Ovary (tissue), 3 donors: ENCODE data around the gene PTPRK.

Experiments used
- EP300 ChIP-seq: sonication (generic); formaldehyde crosslinking; IDR thresholded peaks from one replicate; pipeline ENCODE4 v1.6.1; 2017; ENCODE audit warnings: antibody characterized with exemption
- POLR2A ChIP-seq: fragments of 450-650 bp; IDR thresholded peaks from one replicate; pipeline ENCODE4 v1.6.1; 2017; ENCODE audit warnings: antibody characterized with exemption, mild to moderate bottlenecking, moderate library complexity
- TF ChIP-seq, protein P1 (sequence below), 3 donors: fragments of 450-650 bp in 2 of 3; fragments of 200-600 bp in 1 of 3; IDR thresholded peaks; one replicate each; pipeline versions ENCODE4 v1.5.1 to v1.8.0; 2016 to 2022; ENCODE audit warnings: antibody characterized with exemption in 3 of 3, mild to moderate bottlenecking in 1 of 3
- donor health status: DM: no; HTN: no; CAD: no.

DNA sequence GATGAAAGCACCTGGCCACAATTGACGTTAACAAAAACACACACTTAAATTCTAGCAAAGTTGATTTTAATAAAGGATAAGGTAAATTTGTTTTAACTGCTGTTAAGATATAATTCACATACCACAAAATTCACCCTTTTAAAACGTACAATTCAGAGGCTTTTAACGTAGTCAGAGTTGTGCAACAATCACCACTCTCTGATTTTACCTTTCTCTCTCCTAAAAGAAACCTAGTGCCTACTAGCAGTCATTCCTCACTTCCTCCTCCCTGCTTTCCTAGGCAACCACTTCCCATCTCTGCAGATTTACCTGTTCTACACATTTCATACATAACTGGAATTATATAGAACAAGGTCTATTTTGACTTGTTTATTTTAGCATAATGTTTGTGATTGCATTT lies 58.9 kb downstream of the PTPRK start:
- TF ChIP-seq, protein P1, sequence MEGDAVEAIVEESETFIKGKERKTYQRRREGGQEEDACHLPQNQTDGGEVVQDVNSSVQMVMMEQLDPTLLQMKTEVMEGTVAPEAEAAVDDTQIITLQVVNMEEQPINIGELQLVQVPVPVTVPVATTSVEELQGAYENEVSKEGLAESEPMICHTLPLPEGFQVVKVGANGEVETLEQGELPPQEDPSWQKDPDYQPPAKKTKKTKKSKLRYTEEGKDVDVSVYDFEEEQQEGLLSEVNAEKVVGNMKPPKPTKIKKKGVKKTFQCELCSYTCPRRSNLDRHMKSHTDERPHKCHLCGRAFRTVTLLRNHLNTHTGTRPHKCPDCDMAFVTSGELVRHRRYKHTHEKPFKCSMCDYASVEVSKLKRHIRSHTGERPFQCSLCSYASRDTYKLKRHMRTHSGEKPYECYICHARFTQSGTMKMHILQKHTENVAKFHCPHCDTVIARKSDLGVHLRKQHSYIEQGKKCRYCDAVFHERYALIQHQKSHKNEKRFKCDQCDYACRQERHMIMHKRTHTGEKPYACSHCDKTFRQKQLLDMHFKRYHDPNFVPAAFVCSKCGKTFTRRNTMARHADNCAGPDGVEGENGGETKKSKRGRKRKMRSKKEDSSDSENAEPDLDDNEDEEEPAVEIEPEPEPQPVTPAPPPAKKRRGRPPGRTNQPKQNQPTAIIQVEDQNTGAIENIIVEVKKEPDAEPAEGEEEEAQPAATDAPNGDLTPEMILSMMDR (IDR thresholded peaks at IDR 0.05), result no peak
- TF ChIP-seq POLR2A, result no peak
- no peak for TF ChIP-seq EP300
